NCI-H2171 (cell line): ENCODE results near the gene SGSM2.

Source experiments
- DNase-seq: peaks from one replicate; lab custom pipeline; 2025; lab: John Stamatoyannopoulos, UW

Gene SGSM2

GRCh38 chr17:2421315-2422147 is 84.2 kb downstream of the SGSM2 start:
- no peak for DNase-seq

- DNase-seq: no peak
Observed at GRCh38 chr17:2423271-2423670, 86.0 kb downstream of the SGSM2 start.

DNA sequence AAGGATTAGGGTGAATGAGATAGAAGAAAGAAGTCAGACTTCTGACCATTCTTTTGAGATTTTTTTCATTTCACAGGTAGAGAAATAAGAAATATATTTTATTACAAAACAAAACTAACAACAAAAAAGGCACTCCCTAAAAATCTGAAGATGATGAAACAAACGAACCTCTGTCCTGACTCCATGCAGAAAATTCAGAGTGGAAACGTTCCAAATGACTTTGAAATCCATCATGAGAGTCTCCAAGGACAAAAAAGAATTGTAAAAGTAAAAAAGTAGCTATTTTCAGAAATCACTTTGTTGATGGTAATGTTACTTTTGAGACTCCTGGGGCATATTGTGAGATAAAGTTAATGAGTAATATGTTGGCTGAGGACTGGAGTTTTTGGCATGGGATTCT is 89.9 kb downstream of the SGSM2 start:
- no peak for DNase-seq

- no peak for DNase-seq
Observed at GRCh38 chr17:2427910-2428309, 90.6 kb downstream of the SGSM2 start.
